ENCODE results near the gene CACFD1. TPM values are rescaled to one million over a fixed set of nuclear protein-coding genes. Genes with fewer than 3 reads are reported as not detected.
A peak's percentile ranks its signal among the peaks of the same experiment; 100 is the strongest.

Gene CACFD1
- total and polyA plus RNA-seq, 2 of the 13 experiments (the other 11 are each of a cell fraction or from before 2014, with no cell fraction given), result 13.8 to 14.6 TPM

- TF ChIP-seq DNMT1 (CRISPR knock-in tag; IDR thresholded peaks at IDR 0.05) (no peak), SMARCC2 (IDR thresholded peaks at IDR 0.05) (no peak), ZNF770 (CRISPR knock-in tag; IDR thresholded peaks at IDR 0.05) (0 out of 2 replicates have a peak, but pooled peaks have one; percentile 15)
- POLR2A ChIA-PET, result interaction anchor here (3.9 kb wide), 1 partner anchor 17 kb away, joined by 50 read pairs; the partner anchor contains the start of gene CACFD1
- ATAC-seq (no peak), FAIRE-seq (no peak), DNase-seq (ENCODE audit: low spot score) (no peak)
- no peak overlapping the region for H3K4me3 ChIP-seq (replicated peaks in 1 of 3; ENCODE audit: insufficient read depth in 1 of 3, low read depth in 2 of 3, low read length in 3 of 3)
- 96% methylated on average over 14 of the region's 21 CpGs for WGBS (ENCODE audit: low lambda C conversion rate)
- no peak overlapping the region for H3K9ac ChIP-seq (ENCODE audit: insufficient read depth, low read depth, low read length)
- H3K27ac ChIP-seq (ENCODE audit: extremely low read length, insufficient read depth, low read length), result no peak overlapping the region
- CTCF ChIA-PET (ENCODE audit: low intra/inter-chr PET ratio, low total read pairs), result no interaction called here
- H4K20me1 ChIP-seq (ENCODE audit: insufficient read depth, low read length), result 0 out of 2 replicates have a peak, but pooled peaks cover 2% of the 10 kb centered on the region
- H3K9me3 ChIP-seq (ENCODE audit: low read length), result no peaks in the 10 kb centered on the region
- peaks cover 0 to 16% of the 10 kb centered on the region in 2 experiments for H3K27me3 ChIP-seq (ENCODE audit: control insufficient read depth in 1 of 2, insufficient read depth in 2 of 2, low read length in 2 of 2)
- no peaks in the 10 kb centered on the region for H3K79me2 ChIP-seq (ENCODE audit: insufficient read depth, low read length)
- intact Hi-C loops (cut with micrococcal nuclease; ENCODE audit: unreplicated experiment) (no loop called here), in situ Hi-C loops (cut with HindIII; ENCODE audit: extremely low pct_ligation_motif_present, low pct_unique_long_range_greater_than_20kb) (no loop called here)
- H2AFZ ChIP-seq (ENCODE audit: low read length), result no peak overlapping the region
- no TSS peak for BruUV-seq (replicated peaks)
- 0 out of 5 replicates have a peak, but pooled peaks cover 0 to 3% of the 10 kb centered on the region in 2 experiments for H3K36me3 ChIP-seq (replicated peaks in 1 of 2; ENCODE audit: control insufficient read depth in 1 of 2, insufficient read depth in 2 of 2, low read length in 2 of 2)
- no peak overlapping the region for H3K4me2 ChIP-seq (ENCODE audit: low read depth, low read length)
- peaks cover 23% of the 10 kb centered on the region for H3K4me1 ChIP-seq (ENCODE audit: insufficient read depth, low read length)
These were observed 17.2 kb downstream of the CACFD1 start for GRCh38 chr9:133476941-133477340.

GRCh38 chr9:133477461-133477860 is 17.7 kb downstream of the CACFD1 start:
- Histone ChIP-seq H3K79me2 (ENCODE audit: insufficient read depth, low read length) (no peaks in the 10 kb centered on the region), H3K4me3 (replicated peaks in 1 of 3; ENCODE audit: insufficient read depth in 1 of 3, low read depth in 2 of 3, low read length in 3 of 3) (peak overlapping the region in 1 of 3 experiments; percentile 76; a peak in 1 of 6 replicates), H3K9me3 (ENCODE audit: low read length) (no peaks in the 10 kb centered on the region), H3K36me3 (replicated peaks in 1 of 2; ENCODE audit: control insufficient read depth in 1 of 2, insufficient read depth in 2 of 2, low read length in 2 of 2) (0 out of 5 replicates have a peak, but pooled peaks cover 0 to 3% of the 10 kb centered on the region in 2 experiments), H3K9ac (ENCODE audit: insufficient read depth, low read depth, low read length) (no peak overlapping the region), H2AFZ (ENCODE audit: low read length) (no peak overlapping the region), H3K27ac (ENCODE audit: extremely low read length, insufficient read depth, low read length) (no peak overlapping the region), H4K20me1 (ENCODE audit: insufficient read depth, low read length) (0 out of 2 replicates have a peak, but pooled peaks cover 2% of the 10 kb centered on the region), H3K4me1 (ENCODE audit: insufficient read depth, low read length) (peaks cover 23% of the 10 kb centered on the region), H3K4me2 (ENCODE audit: low read depth, low read length) (peak overlapping the region; percentile 82; the same call in 1 of the 2 replicates), H3K27me3 (ENCODE audit: control insufficient read depth in 1 of 2, insufficient read depth in 2 of 2, low read length in 2 of 2) (peaks cover 4 to 19% of the 10 kb centered on the region in 2 experiments)
- ATAC-seq (no peak), DNase-seq (ENCODE audit: low spot score) (no peak), FAIRE-seq (no peak)
- TF ChIP-seq ZNF12 (CRISPR knock-in tag; IDR thresholded peaks at IDR 0.05), result no peak
- no peak for TF ChIP-seq SYNCRIP (IDR thresholded peaks at IDR 0.05; ENCODE audit: insufficient read depth, low read depth, low read length)
- no peak for TF ChIP-seq ZNF543 (CRISPR knock-in tag; IDR thresholded peaks at IDR 0.05)
- TF ChIP-seq PHF8 (CRISPR knock-in tag; IDR thresholded peaks at IDR 0.05), result no peak
- no peak for TF ChIP-seq AGO2 (optimal IDR thresholded peaks at IDR 0.05; ENCODE audit: low read depth, low read length)
- no peak for TF ChIP-seq ARNTL (CRISPR knock-in tag; IDR thresholded peaks at IDR 0.05)
- TF ChIP-seq CEBPB (IDR thresholded peaks at IDR 0.05; ENCODE audit: borderline replicate concordance, low read depth, low read length), result no peak
- no peak for TF ChIP-seq ZNF740 (CRISPR knock-in tag; IDR thresholded peaks at IDR 0.05)
- TF ChIP-seq ZNF510 (CRISPR knock-in tag; IDR thresholded peaks at IDR 0.05; ENCODE audit: low read depth), result no peak
- no peak for TF ChIP-seq RARG (CRISPR knock-in tag; IDR thresholded peaks at IDR 0.05; ENCODE audit: low read depth)
- TF ChIP-seq ZNF331 (CRISPR knock-in tag; IDR thresholded peaks at IDR 0.05), result no peak
- TF ChIP-seq SNAI1 (CRISPR knock-in tag; IDR thresholded peaks at IDR 0.05; ENCODE audit: borderline replicate concordance), result no peak
- TF ChIP-seq MAX (IDR thresholded peaks at IDR 0.05), result no peak
- BruUV-seq (replicated peaks), result no TSS peak
- intact Hi-C loops (cut with micrococcal nuclease; ENCODE audit: unreplicated experiment) (no loop called here), in situ Hi-C loops (cut with HindIII; ENCODE audit: extremely low pct_ligation_motif_present, low pct_unique_long_range_greater_than_20kb) (no loop called here)
- POLR2A ChIA-PET, result interaction anchor here (1.5 to 3.9 kb wide), 2 partner anchors 18 to 59 kb away, joined by 4 to 50 read pairs; partner anchors contain the start of gene CACFD1
- CTCF ChIA-PET (ENCODE audit: low intra/inter-chr PET ratio, low total read pairs), result no interaction called here
- WGBS (ENCODE audit: low lambda C conversion rate), result 96% methylated on average over 4 of the region's 4 CpGs

Measured in HepG2 (cell line).